Measurements from ENCODE around the gene ZHX3. TPM values are rescaled to one million over a fixed set of nuclear protein-coding genes. Genes with fewer than 3 reads are reported as not detected.

ZHX3 gene
- total and polyA plus RNA-seq, 2 donors (not counting 1 experiment from before 2014, with no cell fraction given), result 27.7 to 28.0 TPM

DNA sequence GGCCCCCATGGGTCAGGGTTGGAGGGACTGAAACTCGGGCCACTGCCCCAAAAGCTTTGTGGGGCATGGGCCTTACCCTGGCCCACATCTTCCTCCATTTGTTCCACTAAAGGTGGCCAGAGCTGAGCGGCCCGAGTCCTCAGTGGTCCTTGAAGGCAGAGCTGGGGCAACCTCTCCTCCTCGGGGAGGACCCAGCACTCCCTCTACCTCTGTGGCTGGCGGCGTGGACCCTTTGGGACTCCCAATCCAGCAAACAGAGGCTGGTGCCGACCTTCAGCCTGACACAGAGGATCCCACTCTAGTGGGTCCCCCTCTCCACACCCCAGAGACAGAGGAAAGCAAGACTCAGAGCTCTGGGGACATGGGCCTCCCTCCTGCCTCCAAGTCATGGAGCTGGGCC lies 32.4 kb upstream of the ZHX3 start:
- Histone ChIP-seq H3K9ac (ENCODE audit: insufficient read depth, low read length) (no peak overlapping the region), H3K4me2 (ENCODE audit: extremely low read depth, insufficient read depth, low read length) (no peak overlapping the region), H3K4me1 (ENCODE audit: control insufficient read depth, extremely low read depth, insufficient read depth, low read length) (no peaks in the 10 kb centered on the region), H3K36me3 (ENCODE audit: control insufficient read depth, insufficient read depth, low read length) (no peaks in the 10 kb centered on the region), H3K9me3 (ENCODE audit: control insufficient read depth, insufficient read depth, low read depth, low read length) (no peaks in the 10 kb centered on the region), H2AFZ (ENCODE audit: low read length) (no peak overlapping the region), H3K4me3 (replicated peaks in 1 of 4; ENCODE audit: control extremely low read depth in 1 of 4, insufficient read depth in 1 of 4, low read depth in 3 of 4, low read length in 4 of 4) (no peak overlapping the region), H3K27me3 (ENCODE audit: control insufficient read depth, insufficient read depth, low read length) (no peaks in the 10 kb centered on the region), H4K20me1 (ENCODE audit: control insufficient read depth, extremely low read depth, insufficient read depth, low read length) (no peaks in the 10 kb centered on the region), H3K27ac (ENCODE audit: insufficient read depth, low read length) (no peak overlapping the region), H3K79me2 (ENCODE audit: control insufficient read depth, insufficient read depth, low read length) (no peaks in the 10 kb centered on the region)
- no peak for TF ChIP-seq EZH2 (IDR thresholded peaks at IDR 0.05; ENCODE audit: low read length, missing control alignments)
- TF ChIP-seq, protein P1, sequence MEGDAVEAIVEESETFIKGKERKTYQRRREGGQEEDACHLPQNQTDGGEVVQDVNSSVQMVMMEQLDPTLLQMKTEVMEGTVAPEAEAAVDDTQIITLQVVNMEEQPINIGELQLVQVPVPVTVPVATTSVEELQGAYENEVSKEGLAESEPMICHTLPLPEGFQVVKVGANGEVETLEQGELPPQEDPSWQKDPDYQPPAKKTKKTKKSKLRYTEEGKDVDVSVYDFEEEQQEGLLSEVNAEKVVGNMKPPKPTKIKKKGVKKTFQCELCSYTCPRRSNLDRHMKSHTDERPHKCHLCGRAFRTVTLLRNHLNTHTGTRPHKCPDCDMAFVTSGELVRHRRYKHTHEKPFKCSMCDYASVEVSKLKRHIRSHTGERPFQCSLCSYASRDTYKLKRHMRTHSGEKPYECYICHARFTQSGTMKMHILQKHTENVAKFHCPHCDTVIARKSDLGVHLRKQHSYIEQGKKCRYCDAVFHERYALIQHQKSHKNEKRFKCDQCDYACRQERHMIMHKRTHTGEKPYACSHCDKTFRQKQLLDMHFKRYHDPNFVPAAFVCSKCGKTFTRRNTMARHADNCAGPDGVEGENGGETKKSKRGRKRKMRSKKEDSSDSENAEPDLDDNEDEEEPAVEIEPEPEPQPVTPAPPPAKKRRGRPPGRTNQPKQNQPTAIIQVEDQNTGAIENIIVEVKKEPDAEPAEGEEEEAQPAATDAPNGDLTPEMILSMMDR (conservative IDR thresholded peaks at IDR 0.05 in 1 of 2, IDR thresholded peaks at IDR 0.05 in 1 of 2; ENCODE audit: low read depth in 1 of 2, low read length in 2 of 2), result no peak
- DNase-seq (ENCODE audit: low read depth in 2 of 2), result no peak

DNA sequence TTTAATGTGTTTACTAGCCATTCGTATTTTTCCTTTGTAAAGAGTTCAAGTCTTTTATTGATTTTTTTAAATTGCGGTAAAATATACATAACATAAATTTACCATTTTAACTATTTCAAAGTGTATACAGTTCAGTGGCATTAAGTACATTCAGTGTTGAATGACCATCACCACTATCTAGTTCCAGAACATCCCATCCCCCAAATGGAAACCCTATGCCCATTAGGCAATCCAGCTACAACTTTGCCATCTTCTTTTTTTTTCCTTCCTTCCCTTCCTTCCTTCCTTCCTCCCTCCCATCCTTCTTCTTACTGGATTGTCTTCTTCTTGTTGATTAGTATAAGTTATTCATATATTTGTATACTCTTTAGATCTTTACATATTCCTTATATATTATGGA lies 31.7 kb upstream of the ZHX3 start:
- H3K9ac ChIP-seq (ENCODE audit: insufficient read depth, low read length), result no peak overlapping the region
- no peak overlapping the region for H3K4me2 ChIP-seq (ENCODE audit: extremely low read depth, insufficient read depth, low read length)
- no peaks in the 10 kb centered on the region for H3K36me3 ChIP-seq (ENCODE audit: control insufficient read depth, insufficient read depth, low read length)
- no peak for TF ChIP-seq EZH2 (IDR thresholded peaks at IDR 0.05; ENCODE audit: low read length, missing control alignments)
- TF ChIP-seq, protein P1 (conservative IDR thresholded peaks at IDR 0.05 in 1 of 2, IDR thresholded peaks at IDR 0.05 in 1 of 2; ENCODE audit: low read depth in 1 of 2, low read length in 2 of 2), result no peak
- no peak overlapping the region for H3K27ac ChIP-seq (ENCODE audit: insufficient read depth, low read length)
- no peaks in the 10 kb centered on the region for H4K20me1 ChIP-seq (ENCODE audit: control insufficient read depth, extremely low read depth, insufficient read depth, low read length)
- no peaks in the 10 kb centered on the region for H3K27me3 ChIP-seq (ENCODE audit: control insufficient read depth, insufficient read depth, low read length)
- H3K79me2 ChIP-seq (ENCODE audit: control insufficient read depth, insufficient read depth, low read length), result no peaks in the 10 kb centered on the region
- H3K4me3 ChIP-seq (replicated peaks in 1 of 4; ENCODE audit: control extremely low read depth in 1 of 4, insufficient read depth in 1 of 4, low read depth in 3 of 4, low read length in 4 of 4), result no peak overlapping the region
- DNase-seq (ENCODE audit: low read depth in 2 of 2), result no peak
- no peak overlapping the region for H2AFZ ChIP-seq (ENCODE audit: low read length)
- no peaks in the 10 kb centered on the region for H3K9me3 ChIP-seq (ENCODE audit: control insufficient read depth, insufficient read depth, low read depth, low read length)
- no peaks in the 10 kb centered on the region for H3K4me1 ChIP-seq (ENCODE audit: control insufficient read depth, extremely low read depth, insufficient read depth, low read length)

DNA sequence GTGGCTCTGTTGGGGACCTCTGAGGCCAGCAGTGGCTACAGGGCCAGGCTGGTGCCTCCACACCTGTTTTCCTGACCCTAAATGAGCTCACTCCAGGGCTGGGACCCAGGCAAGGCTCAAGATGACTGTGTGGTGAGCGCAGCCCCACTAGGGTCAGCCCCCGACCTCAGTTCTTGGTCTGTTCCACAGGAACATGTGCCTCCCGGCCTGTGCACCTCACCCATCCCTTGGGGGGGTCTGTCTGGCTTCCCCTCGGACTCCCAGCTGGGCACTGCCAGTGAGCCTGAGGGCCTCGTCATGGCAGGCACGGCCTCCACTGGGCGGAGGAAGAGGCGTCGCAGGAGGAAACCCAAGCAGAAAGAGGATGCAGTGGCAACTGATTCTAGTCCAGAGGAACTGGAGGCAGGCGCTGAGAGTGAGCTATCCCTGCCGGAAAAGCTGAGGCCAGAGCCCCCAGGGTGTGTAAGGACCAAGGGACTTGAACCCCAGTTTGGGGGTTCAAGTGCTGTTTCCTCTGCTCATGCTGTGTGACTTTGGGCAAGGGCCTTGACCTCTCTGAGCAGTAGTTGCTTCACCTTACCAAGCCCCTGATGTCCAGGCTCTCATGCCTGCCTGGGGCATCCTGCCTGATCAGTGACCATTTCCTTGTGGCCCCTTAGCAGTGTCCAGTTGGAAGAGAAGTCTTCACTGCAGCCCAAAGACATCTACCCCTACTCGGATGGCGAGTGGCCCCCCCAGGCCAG lies 31.1 kb upstream of the ZHX3 start:
- no peak overlapping the region for H3K27ac ChIP-seq (ENCODE audit: insufficient read depth, low read length)
- no peaks in the 10 kb centered on the region for H3K79me2 ChIP-seq (ENCODE audit: control insufficient read depth, insufficient read depth, low read length)
- no peak overlapping the region for H2AFZ ChIP-seq (ENCODE audit: low read length)
- TF ChIP-seq, protein P1 (conservative IDR thresholded peaks at IDR 0.05 in 1 of 2, IDR thresholded peaks at IDR 0.05 in 1 of 2; ENCODE audit: low read depth in 1 of 2, low read length in 2 of 2), result no peak
- no peak for TF ChIP-seq EZH2 (IDR thresholded peaks at IDR 0.05; ENCODE audit: low read length, missing control alignments)
- no peaks in the 10 kb centered on the region for H3K27me3 ChIP-seq (ENCODE audit: control insufficient read depth, insufficient read depth, low read length)
- no peaks in the 10 kb centered on the region for H3K36me3 ChIP-seq (ENCODE audit: control insufficient read depth, insufficient read depth, low read length)
- H3K4me3 ChIP-seq (replicated peaks in 1 of 4; ENCODE audit: control extremely low read depth in 1 of 4, insufficient read depth in 1 of 4, low read depth in 3 of 4, low read length in 4 of 4), result no peak overlapping the region
- no peak overlapping the region for H3K9ac ChIP-seq (ENCODE audit: insufficient read depth, low read length)
- H3K4me1 ChIP-seq (ENCODE audit: control insufficient read depth, extremely low read depth, insufficient read depth, low read length), result no peaks in the 10 kb centered on the region
- H3K9me3 ChIP-seq (ENCODE audit: control insufficient read depth, insufficient read depth, low read depth, low read length), result no peaks in the 10 kb centered on the region
- DNase-seq (ENCODE audit: low read depth in 2 of 2), result no peak
- H4K20me1 ChIP-seq (ENCODE audit: control insufficient read depth, extremely low read depth, insufficient read depth, low read length), result no peaks in the 10 kb centered on the region
- H3K4me2 ChIP-seq (ENCODE audit: extremely low read depth, insufficient read depth, low read length), result no peak overlapping the region
